ENCODE data around the gene MSI2. TPM values are rescaled to one million over a fixed set of nuclear protein-coding genes. Genes with fewer than 3 reads are reported as not detected.
A peak's percentile ranks its signal among the peaks of the same experiment; 100 is the strongest.

Gene MSI2
- total and polyA plus RNA-seq, 2 donors (not counting 1 experiment from before 2014, with no cell fraction given): 16.1 to 196 TPM

GRCh38 chr17:57625511-57625910 lies 369.2 kb downstream of the MSI2 start:
- H3K27ac ChIP-seq (ENCODE audit: low read length in 2 of 2): no peak overlapping the region
- TF ChIP-seq CTCF (IDR thresholded peaks at IDR 0.05) (no peak), EZH2 (IDR thresholded peaks at IDR 0.05; ENCODE audit: borderline replicate concordance, insufficient read depth, low read depth, low read length, poor library complexity, severe bottlenecking) (no peak)
- Mint-ChIP-seq H3K4me1 (peaks cover 68% of the 10 kb centered on the region), H3K27me3 (no peaks in the 10 kb centered on the region), H3K27ac (peak overlapping the region; percentile 23), H3K4me3 (no peak overlapping the region), H3K9me3 (ENCODE audit: insufficient read depth) (no peaks in the 10 kb centered on the region)
- H3K79me2 ChIP-seq (ENCODE audit: control insufficient read depth, insufficient read depth, low read length): peaks cover 5% of the 10 kb centered on the region
- no peaks in the 10 kb centered on the region for H3K9me3 ChIP-seq (ENCODE audit: control extremely low read depth in 1 of 3, control insufficient read depth in 2 of 3, insufficient read depth in 1 of 3, low read length in 2 of 3)
- no peak overlapping the region for H3K4me2 ChIP-seq (replicated peaks; ENCODE audit: low read depth, low read length, poor library complexity, severe bottlenecking)
- no peak for ATAC-seq (ENCODE audit: low read depth)
- no CpG with 5 or more reads among the region's 1 CpG for WGBS (ENCODE audit: insufficient coverage)
- ChIA-PET CTCF (interaction anchor here (1.3 to 5.2 kb wide), 2 partner anchors 28 to 46 kb away, joined by 4 to 33 read pairs; no protein-coding TSS in a partner anchor), POLR2A (no interaction called here)
- no peak overlapping the region for H2AFZ ChIP-seq (ENCODE audit: insufficient read depth, low read depth, low read length, poor library complexity, severe bottlenecking)
- peaks cover 59 to 69% of the 10 kb centered on the region in 2 donors for H3K4me1 ChIP-seq (ENCODE audit: control insufficient read depth in 2 of 2, insufficient read depth in 2 of 2, low read length in 2 of 2)
- intact Hi-C loops (cut with micrococcal nuclease): no loop called here
- H3K36me3 ChIP-seq (replicated peaks in 1 of 2; ENCODE audit: control extremely low read depth in 1 of 2, control insufficient read depth in 1 of 2, extremely low read depth in 1 of 2, insufficient read depth in 2 of 2, low read length in 1 of 2): no peaks in the 10 kb centered on the region
- DNase-seq: no peak
- H4K20me1 ChIP-seq (ENCODE audit: control insufficient read depth, insufficient read depth, low read length, poor library complexity, severe bottlenecking): no peaks in the 10 kb centered on the region
- H3K4me3 ChIP-seq (ENCODE audit: control extremely low read depth in 1 of 5, extremely low read depth in 1 of 5, insufficient read depth in 1 of 5, low read depth in 2 of 5, low read length in 4 of 5): no peak overlapping the region
- H3K27me3 ChIP-seq (replicated peaks in 1 of 4; ENCODE audit: control extremely low read depth in 1 of 4, control insufficient read depth in 3 of 4, insufficient read depth in 4 of 4, low read length in 3 of 4): no peaks in the 10 kb centered on the region
- H3K9ac ChIP-seq (ENCODE audit: low read length): no peak overlapping the region

GRCh38 chr17:57625957-57626356 lies 369.6 kb downstream of the MSI2 start:
- no peaks in the 10 kb centered on the region for H3K27me3 Mint-ChIP-seq
- Histone ChIP-seq H3K9me3 (ENCODE audit: control extremely low read depth in 1 of 3, control insufficient read depth in 2 of 3, insufficient read depth in 1 of 3, low read length in 2 of 3) (no peaks in the 10 kb centered on the region), H3K4me1 (ENCODE audit: control insufficient read depth in 2 of 2, insufficient read depth in 2 of 2, low read length in 2 of 2) (peaks cover 60 to 72% of the 10 kb centered on the region in 2 donors), H3K79me2 (ENCODE audit: control insufficient read depth, insufficient read depth, low read length) (peaks cover 5% of the 10 kb centered on the region), H2AFZ (ENCODE audit: insufficient read depth, low read depth, low read length, poor library complexity, severe bottlenecking) (no peak overlapping the region), H3K9ac (ENCODE audit: low read length) (no peak overlapping the region), H4K20me1 (ENCODE audit: control insufficient read depth, insufficient read depth, low read length, poor library complexity, severe bottlenecking) (no peaks in the 10 kb centered on the region), H3K36me3 (replicated peaks in 1 of 2; ENCODE audit: control extremely low read depth in 1 of 2, control insufficient read depth in 1 of 2, extremely low read depth in 1 of 2, insufficient read depth in 2 of 2, low read length in 1 of 2) (no peaks in the 10 kb centered on the region), H3K27ac (ENCODE audit: low read length in 2 of 2) (no peak overlapping the region), H3K27me3 (replicated peaks in 1 of 4; ENCODE audit: control extremely low read depth in 1 of 4, control insufficient read depth in 3 of 4, insufficient read depth in 4 of 4, low read length in 3 of 4) (no peaks in the 10 kb centered on the region), H3K4me2 (replicated peaks; ENCODE audit: low read depth, low read length, poor library complexity, severe bottlenecking) (no peak overlapping the region), H3K4me3 (ENCODE audit: control extremely low read depth in 1 of 5, extremely low read depth in 1 of 5, insufficient read depth in 1 of 5, low read depth in 2 of 5, low read length in 4 of 5) (no peak overlapping the region)
- 95% methylated on average over 7 of the region's 9 CpGs for WGBS (ENCODE audit: insufficient coverage)
- no peaks in the 10 kb centered on the region for H3K9me3 Mint-ChIP-seq (ENCODE audit: insufficient read depth)
- no peak overlapping the region for H3K27ac Mint-ChIP-seq
- intact Hi-C loops (cut with micrococcal nuclease): no loop called here
- no peak for DNase-seq
- ChIA-PET CTCF (interaction anchor here (1.3 to 5.2 kb wide), 3 partner anchors 28 to 73 kb away, joined by 4 to 33 read pairs (median 10); no protein-coding TSS in a partner anchor), POLR2A (no interaction called here)
- no peak overlapping the region for H3K4me3 Mint-ChIP-seq
- TF ChIP-seq EZH2 (IDR thresholded peaks at IDR 0.05; ENCODE audit: borderline replicate concordance, insufficient read depth, low read depth, low read length, poor library complexity, severe bottlenecking): no peak
- peaks cover 70% of the 10 kb centered on the region for H3K4me1 Mint-ChIP-seq
- ATAC-seq (ENCODE audit: low read depth): no peak

Data from B cell (primary cell).